K562 (cell line): ENCODE measurements around the gene ADORA2B. TPM values are rescaled to one million over a fixed set of nuclear protein-coding genes. Genes with fewer than 3 reads are reported as not detected.

Source experiments
- ATAC-seq: fragments of 200-7000 bp; cut with Tn5 transposase; 3 replicates; pipeline ENCODE4 v1.9.1; 2020; ENCODE audit warnings: moderate library complexity
- BruUV-seq: library from RNA; stranded (reverse); fragments of 400-500 nt; replicated peaks from 2 replicates; lab custom pipeline; 2021; lab: Mats Ljungman, UMichigan
- CTCF ChIA-PET: fragments of 300-600 bp; formaldehyde crosslinking; extraction: SDS; loops from one replicate; lab custom pipeline; 2021; ENCODE audit warnings: low intra/inter-chr PET ratio; lab: Yijun Ruan, JAX
- POLR2A ChIA-PET: fragments of 300-600, 350-650 bp; sonication (Branson Sonifier 250); formaldehyde crosslinking; extraction: SDS; loops from one replicate; lab custom pipeline; 2021; ENCODE audit warnings: antibody characterized with exemption, inconsistent platforms; lab: Yijun Ruan, JAX
- DNase-seq, 4 experiments: peaks; one replicate each; pipeline versions ENCODE4 v3.0.0 to v3.0.0-alpha.2; 2011 to 2018; ENCODE audit warnings: low spot score in 3 of 4, mixed read lengths in 3 of 4; ENCODE audit errors: extremely low read depth in 1 of 4
- FAIRE-seq: peaks from 2 replicates; lab custom pipeline; 2011; peaks lifted over from hg19 to GRCh38; lab: Jason Lieb, UNC
- H2AFZ ChIP-seq: 2 replicates; pipeline ENCODE4 v1.6.0; 2011; ENCODE audit warnings: low read depth, low read length, control low read depth, inconsistent platforms
- H3K27ac ChIP-seq: fragments of 200-600 bp; 3 replicates; pipeline ENCODE4 v1.8.0; 2011; ENCODE audit warnings: low read depth, mild to moderate bottlenecking, control low read depth, inconsistent platforms, low read length, moderate library complexity, mixed read lengths; ENCODE audit errors: extremely low read depth
- H3K27me3 ChIP-seq, 2 experiments: fragments of 300-600 bp in 1 of 2; 2 replicates in 1 of 2; 3 replicates in 1 of 2; pipeline versions ENCODE4 v1.6.0 to v1.8.0; 2011; ENCODE audit warnings: inconsistent platforms in 2 of 2, low read length in 2 of 2, mild to moderate bottlenecking in 1 of 2, mixed read lengths in 1 of 2, moderate library complexity in 1 of 2; ENCODE audit not compliant: control insufficient read depth in 2 of 2, insufficient read depth in 2 of 2
- H3K36me3 ChIP-seq: fragments of 300-600 bp; 3 replicates; pipeline ENCODE4 v1.8.0; 2011; ENCODE audit warnings: mild to moderate bottlenecking, low read length, inconsistent platforms; ENCODE audit not compliant: control insufficient read depth, insufficient read depth
- H3K4me1 ChIP-seq, 2 experiments: fragments of 200-600 bp in 1 of 2; replicated peaks in 1 of 2; 2 replicates in 1 of 2; 3 replicates in 1 of 2; pipeline versions ENCODE4 v1.5.1 to v1.8.0; 2011; ENCODE audit warnings: inconsistent platforms in 2 of 2, low read length in 2 of 2, mild to moderate bottlenecking in 1 of 2, mixed read lengths in 1 of 2, moderate library complexity in 1 of 2; ENCODE audit not compliant: control insufficient read depth in 2 of 2, insufficient read depth in 2 of 2
- H3K4me2 ChIP-seq: 2 replicates; pipeline ENCODE4 v1.6.1; 2011; ENCODE audit warnings: low read length, control low read depth, inconsistent platforms, mixed read lengths; ENCODE audit not compliant: insufficient read depth
- H3K4me3 ChIP-seq: fragments of 200-600 bp; sonication (generic), shearing (Covaris generic); 2 replicates; pipeline ENCODE4 v1.5.1; 2016; ENCODE audit warnings: control low read depth, inconsistent platforms
- H3K79me2 ChIP-seq: fragments of 200-600 bp; 3 replicates; pipeline ENCODE4 v1.8.0; 2011; ENCODE audit warnings: low read length, inconsistent platforms; ENCODE audit not compliant: control insufficient read depth, insufficient read depth
- H3K9ac ChIP-seq, 2 experiments: 2 replicates each; pipeline versions ENCODE4 v1.6.0 to v1.6.1; 2011; ENCODE audit warnings: low read depth in 2 of 2, low read length in 2 of 2, control low read depth in 1 of 2, inconsistent platforms in 1 of 2, mild to moderate bottlenecking in 1 of 2, mixed read lengths in 1 of 2; ENCODE audit not compliant: insufficient read depth in 1 of 2
- H3K9me1 ChIP-seq: one replicate; pipeline ENCODE4 v1.6.0; 2011; ENCODE audit warnings: inconsistent platforms, mild to moderate bottlenecking, low read length, moderate library complexity; ENCODE audit not compliant: control insufficient read depth, insufficient read depth
- H3K9me3 ChIP-seq: replicated peaks from 2 replicates; pipeline ENCODE4 v1.5.1; 2011; ENCODE audit warnings: low read depth, low read length, inconsistent platforms; ENCODE audit not compliant: control insufficient read depth, insufficient read depth
- H4K20me1 ChIP-seq: replicated peaks from 2 replicates; pipeline ENCODE4 v1.6.1; 2011; ENCODE audit warnings: low read length, inconsistent platforms, mixed read lengths; ENCODE audit not compliant: control insufficient read depth, insufficient read depth
- BHLHE40 ChIP-seq: IDR thresholded peaks from 2 replicates; pipeline ENCODE4 v1.6.1; 2011; ENCODE audit warnings: low read length, improper control_type of control experiment
- EHMT2 ChIP-seq: fragments of 450-650 bp; IDR thresholded peaks from 2 replicates; pipeline ENCODE4 v1.6.1; 2018; ENCODE audit warnings: antibody characterized with exemption
- YY1 ChIP-seq, 3 experiments: IDR thresholded peaks; 2 replicates each; pipeline ENCODE4 v1.6.1; 2011; ENCODE audit warnings: low read length in 2 of 3, mild to moderate bottlenecking in 2 of 3, moderate library complexity in 2 of 3, borderline replicate concordance in 1 of 3, control low read depth in 1 of 3, low read depth in 1 of 3; ENCODE audit not compliant: insufficient read depth in 3 of 3, insufficient replicate concordance in 2 of 3, control insufficient read depth in 1 of 3, insufficient read length in 1 of 3; ENCODE audit errors: extremely low read depth in 1 of 3
- WGBS: fragments of 100-300 bp; shearing (Covaris generic); methylation state at CpG from one replicate; pipeline ENCODE4 v1.1.6; 2016; ENCODE audit warnings: low coverage, mixed read lengths; ENCODE audit not compliant: insufficient coverage; ENCODE audit errors: missing lambda C conversion rate; 5-methylcytosine and 5-hydroxymethylcytosine counted together
- in situ Hi-C: fragments of 300-500 bp; cut with MboI; formaldehyde crosslinking; loops from 4 replicates; pipeline ENCODE4 v1.15.0; 2018; ENCODE audit warnings: inconsistent platforms, mixed read lengths
- intact Hi-C: fragments of 100-400 bp; cut with micrococcal nuclease; formaldehyde crosslinking; loops from 2 replicates; pipeline ENCODE4 v1.14.2; 2022
- polyA plus RNA-seq, 8 experiments: library from polyadenylated mRNA; depleted of rRNA in 4 of 8; stranded (reverse) in 5 of 8; unstranded in 3 of 8; fragments of >200 nt; fragmentation: Nextera tagmentation in 2 of 8; fragmentation: Illumina TruSeq in 1 of 8; extraction: Ambion mirVana in 2 of 8; extraction: Trizol in 1 of 8; gene quantifications; 2 replicates each; pipeline versions ENCODE4 v1.2.1 to v1.2.3, GENCODE V29; 2011 to 2014; ENCODE audit warnings: inconsistent platforms in 1 of 8, missing spikeins in 1 of 8
- total RNA-seq, 7 experiments: library from RNA; depleted of rRNA in 6 of 7; stranded (reverse); fragments of >200 nt in 6 of 7; fragmentation: Illumina TruSeq in 2 of 7; extraction: Trizol in 2 of 7; gene quantifications; 2 replicates each; pipeline versions ENCODE4 v1.2.1 to v1.2.3, GENCODE V29; 2011 to 2021; ENCODE audit warnings: low replicate concordance in 1 of 7
- TF ChIP-seq, protein P1 (sequence below), 2 experiments: fragments of 450-650 bp in 1 of 2; sonication (generic) in 1 of 2; formaldehyde crosslinking in 1 of 2; IDR thresholded peaks; 2 replicates each; pipeline versions ENCODE4 v1.7.1 to v1.9.0; 2016 to 2022; ENCODE audit warnings: inconsistent platforms in 1 of 2, mild to moderate bottlenecking in 1 of 2, missing genetic modification reagents in 1 of 2
- TF ChIP-seq, protein P2 (sequence below): sonication (generic); formaldehyde crosslinking; IDR thresholded peaks from 2 replicates; pipeline ENCODE4 v1.8.0; 2023; ENCODE audit warnings: mild to moderate bottlenecking, missing genetic modification reagents

ADORA2B gene
- total and polyA plus RNA-seq, 9 of the 15 experiments (the other 6 are each of a cell fraction or from before 2014, with no cell fraction given): 6.4 to 16.6 (median 10.5) TPM

GRCh38 chr17:15999141-15999973 is 54.4 kb downstream of the ADORA2B start, which contains the start of the genes TTC19 and ZSWIM7:
TTC19 (plus strand) TSS chr17:15999824; CDS start chr17:15999849, 25 bp downstream.
ZSWIM7 (minus strand) TSS chr17:15999704; CDS start chr17:15999594, 110 bp downstream.
- Histone ChIP-seq H3K27ac (peak within 1 kb of the TSS; percentile 85), H3K79me2 (peaks cover 31% of the 10 kb centered on the region), H4K20me1 (no peaks in the 10 kb centered on the region), H3K9ac (peak within 1 kb of the TSS; percentile 76 to 97), H3K9me3 (peaks cover 10% of the 10 kb centered on the region), H3K4me3 (peak within 1 kb of the TSS; percentile 84), H2AFZ (peak within 1 kb of the TSS; percentile 91), H3K9me1 (no peaks in the 10 kb centered on the region), H3K4me2 (peak within 1 kb of the TSS; percentile 79), H3K4me1 (peaks cover 8 to 15% of the 10 kb centered on the region in 2 experiments; a peak in 2 of 5 replicates), H3K27me3 (no peaks in the 10 kb centered on the region), H3K36me3 (peaks cover 37% of the 10 kb centered on the region)
- FAIRE-seq (peak; percentile 84), DNase-seq (peak; percentile 89 to 96 (median 94)), ATAC-seq (peak; percentile 97)
- POLR2A ChIA-PET: interaction anchor here (0.6 to 2.1 kb wide), 8 partner anchors 10 to 54 kb away, joined by 3 to 14 read pairs (median 4); partner anchors contain the start of gene ADORA2B
- intact Hi-C loops: no loop called here
- 2% methylated on average over 34 of the region's 91 CpGs for WGBS
- in situ Hi-C loops: loop anchor here (10.0 kb wide), 1 partner anchor 55 kb away; the partner anchor contains the start of gene ADORA2B
- CTCF ChIA-PET: interaction anchor here (0.6 to 2.1 kb wide), 5 partner anchors 25 to 171 kb away, joined by 3 to 12 read pairs (median 6); partner anchors contain the start of gene ADORA2B
- BruUV-seq: TSS peak; percentile 62
- TF ChIP-seq BHLHE40 (peak; percentile 85), EHMT2 (no peak), YY1 (IDR thresholded peaks at IDR 0.05; ENCODE audit: borderline replicate concordance in 1 of 3, control insufficient read depth in 1 of 3, extremely low read depth in 1 of 3, insufficient read depth in 3 of 3, insufficient read length in 1 of 3, insufficient replicate concordance in 2 of 3, low read depth in 1 of 3, low read length in 2 of 3) (peak in 2 of 3 experiments; percentile 78 to 87)
- TF ChIP-seq, protein P1, sequence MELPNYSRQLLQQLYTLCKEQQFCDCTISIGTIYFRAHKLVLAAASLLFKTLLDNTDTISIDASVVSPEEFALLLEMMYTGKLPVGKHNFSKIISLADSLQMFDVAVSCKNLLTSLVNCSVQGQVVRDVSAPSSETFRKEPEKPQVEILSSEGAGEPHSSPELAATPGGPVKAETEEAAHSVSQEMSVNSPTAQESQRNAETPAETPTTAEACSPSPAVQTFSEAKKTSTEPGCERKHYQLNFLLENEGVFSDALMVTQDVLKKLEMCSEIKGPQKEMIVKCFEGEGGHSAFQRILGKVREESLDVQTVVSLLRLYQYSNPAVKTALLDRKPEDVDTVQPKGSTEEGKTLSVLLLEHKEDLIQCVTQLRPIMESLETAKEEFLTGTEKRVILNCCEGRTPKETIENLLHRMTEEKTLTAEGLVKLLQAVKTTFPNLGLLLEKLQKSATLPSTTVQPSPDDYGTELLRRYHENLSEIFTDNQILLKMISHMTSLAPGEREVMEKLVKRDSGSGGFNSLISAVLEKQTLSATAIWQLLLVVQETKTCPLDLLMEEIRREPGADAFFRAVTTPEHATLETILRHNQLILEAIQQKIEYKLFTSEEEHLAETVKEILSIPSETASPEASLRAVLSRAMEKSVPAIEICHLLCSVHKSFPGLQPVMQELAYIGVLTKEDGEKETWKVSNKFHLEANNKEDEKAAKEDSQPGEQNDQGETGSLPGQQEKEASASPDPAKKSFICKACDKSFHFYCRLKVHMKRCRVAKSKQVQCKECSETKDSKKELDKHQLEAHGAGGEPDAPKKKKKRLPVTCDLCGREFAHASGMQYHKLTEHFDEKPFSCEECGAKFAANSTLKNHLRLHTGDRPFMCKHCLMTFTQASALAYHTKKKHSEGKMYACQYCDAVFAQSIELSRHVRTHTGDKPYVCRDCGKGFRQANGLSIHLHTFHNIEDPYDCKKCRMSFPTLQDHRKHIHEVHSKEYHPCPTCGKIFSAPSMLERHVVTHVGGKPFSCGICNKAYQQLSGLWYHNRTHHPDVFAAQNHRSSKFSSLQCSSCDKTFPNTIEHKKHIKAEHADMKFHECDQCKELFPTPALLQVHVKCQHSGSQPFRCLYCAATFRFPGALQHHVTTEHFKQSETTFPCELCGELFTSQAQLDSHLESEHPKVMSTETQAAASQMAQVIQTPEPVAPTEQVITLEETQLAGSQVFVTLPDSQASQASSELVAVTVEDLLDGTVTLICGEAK (IDR thresholded peaks at IDR 0.05): peak; percentile 38; the same call in 1 of the 2 replicates
- TF ChIP-seq, protein P1 (CRISPR knock-in tag; IDR thresholded peaks at IDR 0.05): no peak
- TF ChIP-seq, protein P2, sequence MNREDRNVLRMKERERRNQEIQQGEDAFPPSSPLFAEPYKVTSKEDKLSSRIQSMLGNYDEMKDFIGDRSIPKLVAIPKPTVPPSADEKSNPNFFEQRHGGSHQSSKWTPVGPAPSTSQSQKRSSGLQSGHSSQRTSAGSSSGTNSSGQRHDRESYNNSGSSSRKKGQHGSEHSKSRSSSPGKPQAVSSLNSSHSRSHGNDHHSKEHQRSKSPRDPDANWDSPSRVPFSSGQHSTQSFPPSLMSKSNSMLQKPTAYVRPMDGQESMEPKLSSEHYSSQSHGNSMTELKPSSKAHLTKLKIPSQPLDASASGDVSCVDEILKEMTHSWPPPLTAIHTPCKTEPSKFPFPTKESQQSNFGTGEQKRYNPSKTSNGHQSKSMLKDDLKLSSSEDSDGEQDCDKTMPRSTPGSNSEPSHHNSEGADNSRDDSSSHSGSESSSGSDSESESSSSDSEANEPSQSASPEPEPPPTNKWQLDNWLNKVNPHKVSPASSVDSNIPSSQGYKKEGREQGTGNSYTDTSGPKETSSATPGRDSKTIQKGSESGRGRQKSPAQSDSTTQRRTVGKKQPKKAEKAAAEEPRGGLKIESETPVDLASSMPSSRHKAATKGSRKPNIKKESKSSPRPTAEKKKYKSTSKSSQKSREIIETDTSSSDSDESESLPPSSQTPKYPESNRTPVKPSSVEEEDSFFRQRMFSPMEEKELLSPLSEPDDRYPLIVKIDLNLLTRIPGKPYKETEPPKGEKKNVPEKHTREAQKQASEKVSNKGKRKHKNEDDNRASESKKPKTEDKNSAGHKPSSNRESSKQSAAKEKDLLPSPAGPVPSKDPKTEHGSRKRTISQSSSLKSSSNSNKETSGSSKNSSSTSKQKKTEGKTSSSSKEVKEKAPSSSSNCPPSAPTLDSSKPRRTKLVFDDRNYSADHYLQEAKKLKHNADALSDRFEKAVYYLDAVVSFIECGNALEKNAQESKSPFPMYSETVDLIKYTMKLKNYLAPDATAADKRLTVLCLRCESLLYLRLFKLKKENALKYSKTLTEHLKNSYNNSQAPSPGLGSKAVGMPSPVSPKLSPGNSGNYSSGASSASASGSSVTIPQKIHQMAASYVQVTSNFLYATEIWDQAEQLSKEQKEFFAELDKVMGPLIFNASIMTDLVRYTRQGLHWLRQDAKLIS (CRISPR knock-in tag): peak; percentile 76
